NCI-H1092 (cell line): Measurements from ENCODE around the gene ADAP1.
"Not testable (repeated sequence)": the region's sequence is repeated elsewhere in the genome, so short reads cannot be mapped to it uniquely, and the experiment has no call there.

ENCODE experiments used
- DNase-seq: peaks from one replicate; lab custom pipeline; 2025; lab: John Stamatoyannopoulos, UW

ADAP1 gene

DNA sequence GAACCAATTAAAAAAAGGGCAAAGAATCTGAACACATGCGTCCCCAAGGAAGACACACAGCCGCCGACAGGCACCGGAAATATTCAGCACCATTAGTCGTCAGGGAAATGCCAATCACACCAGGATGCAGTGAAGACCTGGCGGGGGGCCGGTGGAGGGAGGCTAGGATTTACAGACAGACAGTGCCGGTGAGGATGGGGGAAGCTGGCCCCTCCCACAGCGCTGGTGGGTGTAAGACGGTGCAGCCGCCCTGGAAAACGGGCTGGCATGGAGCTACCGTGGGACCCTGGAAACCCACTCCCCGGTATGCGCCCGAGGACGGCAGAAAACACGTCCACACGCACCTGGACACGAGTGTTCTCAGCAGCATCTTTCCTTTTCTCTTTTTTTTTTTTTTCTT, 4.8 kb upstream of the ADAP1 start:
- DNase-seq: no peak

DNA sequence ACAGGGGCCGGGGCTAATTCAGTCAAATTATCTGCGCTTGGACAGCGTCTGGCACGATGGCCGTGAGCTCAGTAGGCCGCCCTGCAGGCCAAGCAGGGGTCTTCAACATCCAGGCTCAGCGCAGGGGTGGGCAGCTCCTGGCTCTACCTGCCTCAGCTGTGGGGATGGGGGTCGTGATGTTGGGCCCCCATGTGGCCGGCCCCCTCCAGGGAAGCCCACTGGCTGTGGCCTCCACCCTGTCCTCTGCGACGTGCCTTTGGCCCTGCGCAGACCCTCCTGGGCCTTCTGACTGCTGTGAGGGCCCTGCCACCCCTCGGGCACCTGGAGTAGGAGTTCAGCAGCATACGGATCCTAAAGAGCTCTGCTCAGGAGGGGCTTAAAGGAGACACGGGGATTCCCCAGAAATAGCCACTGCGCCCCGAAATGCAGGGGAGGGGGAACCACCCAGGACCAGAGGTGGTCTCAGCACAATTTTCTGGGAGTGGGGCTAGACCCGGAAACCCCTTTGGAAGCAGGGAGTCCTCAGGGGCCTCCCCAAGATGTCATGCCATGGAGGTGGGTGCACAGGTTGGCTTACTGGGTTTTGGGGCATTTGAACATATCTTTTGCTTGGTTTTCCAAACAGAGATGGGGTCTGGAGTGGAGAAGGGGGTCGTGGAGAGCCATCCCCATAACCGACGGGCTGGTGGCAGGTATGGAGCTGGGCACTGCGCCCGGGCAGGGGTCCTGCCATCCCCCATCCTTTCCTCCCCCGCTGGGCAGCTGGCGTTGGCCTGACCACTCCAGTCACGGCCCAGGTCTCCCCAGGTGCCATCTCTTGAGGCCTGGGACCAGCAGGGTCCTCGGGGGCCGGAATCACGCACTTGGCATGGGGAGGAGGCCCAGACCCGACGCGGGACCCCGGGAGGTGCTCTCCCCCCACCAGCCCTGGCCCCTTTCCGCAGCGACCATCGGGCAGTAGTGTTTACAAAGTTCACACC, 4.0 kb upstream of the ADAP1 start:
- DNase-seq: no peak

DNA sequence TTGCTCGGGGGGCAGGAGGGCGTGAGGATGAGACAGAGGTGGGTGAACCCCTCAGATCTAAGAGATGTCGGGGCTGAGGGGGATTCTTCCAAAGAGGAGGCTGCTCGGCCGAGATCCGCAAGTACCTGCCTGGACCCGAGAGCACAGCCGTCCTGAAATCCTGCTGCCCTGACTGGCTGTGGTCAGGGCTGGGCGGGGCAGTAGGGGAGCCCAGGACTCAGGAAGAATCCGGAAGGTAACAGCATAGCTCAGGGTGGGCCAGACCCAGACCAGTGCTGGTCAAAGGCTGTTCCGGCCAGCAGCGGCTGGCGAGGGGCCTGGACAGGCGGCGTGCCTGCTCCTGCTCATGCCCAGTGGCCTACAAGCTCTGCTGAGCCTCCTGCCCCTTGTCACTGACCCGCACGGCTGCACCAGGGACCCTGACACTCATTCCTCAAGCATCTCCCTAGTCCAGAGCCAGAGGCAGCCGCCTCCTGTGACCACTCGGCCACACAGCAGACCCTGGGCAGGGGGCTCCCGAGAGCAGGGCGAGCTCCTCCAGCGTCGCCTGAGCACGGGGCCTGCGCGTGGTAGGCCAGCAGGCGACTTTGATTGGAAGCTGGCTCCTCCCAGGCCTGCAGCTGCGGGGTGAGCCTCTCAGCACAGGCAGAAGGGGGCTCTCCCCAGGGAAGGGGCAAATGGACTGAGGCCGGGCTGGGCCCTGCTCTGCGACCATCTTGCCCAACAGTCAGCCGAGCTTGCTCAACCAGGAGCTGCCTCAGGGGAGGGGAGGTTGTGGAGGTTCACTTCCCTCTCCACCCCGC, 3.1 kb upstream of the ADAP1 start:
- no peak for DNase-seq

DNA sequence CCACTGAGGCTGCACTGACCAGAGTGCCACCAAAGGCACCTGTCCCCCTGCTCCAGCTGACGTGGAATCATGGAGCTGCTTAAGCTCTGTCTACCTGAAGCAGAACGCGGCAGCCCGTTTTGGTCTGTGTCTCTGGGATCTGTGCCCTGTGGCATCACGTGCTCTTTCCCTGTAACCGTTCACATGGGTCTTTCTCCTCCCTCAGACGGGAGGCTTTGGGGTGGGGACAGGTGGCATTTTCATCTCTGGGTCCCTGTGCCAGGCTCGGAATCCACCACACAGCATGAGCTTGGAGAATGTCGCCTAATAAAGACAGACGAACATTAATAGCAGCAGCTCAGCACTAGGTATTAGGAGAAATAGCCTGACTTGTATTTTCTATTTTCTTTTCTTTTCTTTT, 1.6 kb upstream of the ADAP1 start:
- no peak for DNase-seq

DNA sequence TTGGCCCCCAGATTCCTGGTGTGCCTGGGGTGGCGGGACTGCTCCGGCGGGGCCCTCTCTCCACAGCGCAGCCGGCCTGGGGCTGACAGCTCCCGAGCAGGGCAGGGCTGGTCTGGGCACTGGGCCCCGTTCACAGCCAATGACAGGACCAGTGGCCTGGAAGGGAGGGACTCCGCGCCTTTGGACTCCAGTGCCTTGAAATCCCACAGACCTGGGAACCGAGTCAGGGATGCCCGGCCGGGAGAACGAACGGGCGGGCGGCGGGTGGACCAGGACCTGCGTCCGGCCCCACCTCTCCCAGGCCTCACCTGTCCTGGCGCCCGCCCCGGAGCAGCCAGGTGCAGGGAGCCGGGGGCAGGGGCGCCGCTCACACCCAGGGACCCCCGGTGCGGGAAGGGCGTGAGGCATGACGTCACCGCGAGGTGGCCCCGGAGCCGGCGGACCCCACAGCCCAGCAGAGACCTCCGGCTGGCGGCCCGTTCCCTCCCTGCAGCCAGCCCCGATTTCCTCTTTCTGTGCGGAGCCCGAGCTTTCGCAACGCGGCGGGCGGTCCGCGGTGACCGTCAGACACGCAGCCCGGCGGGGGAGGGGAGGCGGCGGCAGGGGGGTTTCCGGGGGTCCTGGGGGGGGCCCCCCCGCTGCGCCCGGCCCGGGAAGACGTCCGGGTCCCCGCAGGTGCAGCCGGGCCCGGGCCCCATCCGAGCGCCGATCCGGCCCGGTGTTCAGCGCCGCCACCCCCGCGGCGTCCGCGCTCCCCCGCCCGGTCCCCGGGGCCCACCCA, 743 bp downstream of the ADAP1 start:
- DNase-seq: no peak

DNA sequence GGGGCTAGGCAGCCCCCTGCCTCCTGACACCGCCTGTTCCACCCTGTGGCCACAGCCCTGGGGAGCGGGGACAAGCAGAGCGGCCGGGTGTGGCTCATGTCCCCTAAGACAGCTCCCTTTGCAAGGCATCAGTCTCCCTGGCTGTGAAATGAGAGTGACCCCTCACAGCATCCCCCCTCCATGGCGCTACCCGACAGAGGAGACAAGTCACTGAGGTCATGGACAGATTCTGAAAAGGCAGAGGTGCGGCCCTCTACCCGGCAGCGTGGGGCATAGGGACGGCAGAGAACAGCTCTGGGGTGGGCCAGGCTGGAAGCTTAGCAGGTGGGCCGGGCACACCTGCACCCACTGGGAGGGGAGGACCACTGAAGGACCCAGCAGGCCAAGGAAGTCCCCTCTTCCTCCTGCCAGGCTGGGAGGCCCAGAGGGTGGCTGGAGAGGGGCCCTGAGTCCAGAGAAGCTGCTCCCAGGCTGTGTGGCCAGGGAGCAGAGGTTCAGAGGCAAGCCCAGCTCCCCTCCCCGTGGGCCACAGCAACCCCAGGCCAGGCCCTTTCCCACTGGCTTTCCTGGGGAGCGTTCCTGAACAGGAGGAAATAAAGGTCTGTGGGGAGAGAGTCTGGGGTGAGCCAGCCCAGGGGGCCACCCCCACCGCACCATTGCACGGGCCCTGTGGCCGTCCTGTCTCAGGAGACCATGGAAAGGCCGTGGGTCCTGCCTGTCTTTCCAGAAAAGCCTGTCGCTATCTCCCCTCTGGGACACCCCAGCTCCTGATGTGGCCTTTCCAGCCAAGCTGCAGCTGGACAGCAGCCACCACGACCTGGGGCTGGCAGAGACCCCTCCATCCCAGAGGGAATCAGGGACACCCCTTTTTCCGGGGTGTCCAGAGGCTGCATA, 1.7 kb downstream of the ADAP1 start:
- no peak for DNase-seq

DNA sequence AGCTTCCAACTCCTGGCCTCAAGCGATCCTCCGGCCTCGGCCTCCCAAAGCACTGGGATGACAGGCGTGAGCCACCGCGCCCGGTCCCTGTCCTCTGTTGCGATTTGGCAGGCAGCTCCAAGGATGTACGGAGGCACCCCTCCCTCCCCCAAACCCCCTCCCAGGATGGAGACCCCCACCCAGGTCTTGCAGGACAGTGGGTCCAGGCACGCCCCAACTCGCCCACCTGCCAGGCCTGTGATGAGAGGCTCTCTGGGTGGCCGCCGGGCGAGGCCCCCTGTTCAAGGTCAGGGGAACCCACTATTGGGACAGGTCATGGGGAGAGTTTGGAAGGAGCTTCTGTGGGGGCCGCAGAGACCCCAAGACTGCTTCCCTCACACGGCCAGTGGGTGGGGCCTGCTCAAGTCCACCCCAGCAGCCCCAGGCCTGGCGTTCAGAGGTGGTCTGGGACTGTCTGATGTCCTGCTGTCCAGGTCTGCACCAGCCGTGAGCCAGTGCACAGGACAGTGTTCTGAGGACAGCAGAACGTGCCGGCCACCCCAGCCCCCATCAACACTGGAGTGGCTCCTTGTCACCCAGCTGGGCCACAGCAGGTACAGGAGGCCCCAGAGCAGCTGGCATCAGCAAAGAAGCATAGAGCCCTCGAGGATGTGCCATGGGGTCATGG, 2.5 kb downstream of the ADAP1 start:
- no peak for DNase-seq

DNA sequence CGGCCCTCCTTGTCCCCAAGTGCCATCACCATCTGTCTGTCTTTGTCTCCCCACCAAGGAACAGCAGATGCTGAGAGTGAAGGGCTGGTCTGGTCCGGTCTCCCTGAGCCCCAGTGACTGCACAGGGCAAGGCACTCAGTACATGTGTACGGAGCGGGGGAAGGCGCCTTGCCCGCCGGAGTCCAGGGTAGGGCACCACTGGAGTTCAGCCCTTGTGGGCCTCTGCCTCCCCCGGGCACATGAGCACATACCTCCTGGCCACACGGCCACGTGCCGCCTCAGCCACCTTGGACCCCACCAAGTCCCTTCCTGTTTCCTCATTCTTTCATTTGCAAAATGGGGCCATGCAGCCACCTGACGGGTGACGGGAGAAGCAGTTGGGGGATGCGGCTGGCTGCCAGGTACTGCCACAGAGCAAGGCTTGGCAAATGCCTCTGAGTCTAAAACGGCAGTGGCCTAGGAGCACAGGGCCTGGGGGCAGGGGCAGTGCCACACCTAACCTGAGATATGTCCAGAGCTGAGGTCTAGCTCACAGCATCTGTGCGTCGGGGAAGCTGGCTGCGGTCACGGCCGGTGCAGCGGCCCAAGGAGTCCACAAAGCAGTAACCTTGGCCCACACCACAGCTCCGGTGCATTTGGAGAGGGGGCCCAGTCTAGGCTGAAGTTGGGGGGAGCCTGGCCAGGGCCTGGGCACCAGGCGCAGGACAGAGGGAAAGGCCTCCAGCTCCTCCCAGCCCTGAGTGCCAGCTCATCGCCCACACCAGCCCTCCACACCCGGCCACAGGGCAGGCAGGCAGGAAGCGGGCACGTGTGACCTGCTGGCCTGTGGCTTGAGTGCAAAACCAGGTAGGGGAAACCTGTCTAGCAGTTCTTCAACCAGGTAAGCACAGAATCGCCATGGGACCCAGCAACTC, 5.2 kb downstream of the ADAP1 start:
- DNase-seq: no peak

DNA sequence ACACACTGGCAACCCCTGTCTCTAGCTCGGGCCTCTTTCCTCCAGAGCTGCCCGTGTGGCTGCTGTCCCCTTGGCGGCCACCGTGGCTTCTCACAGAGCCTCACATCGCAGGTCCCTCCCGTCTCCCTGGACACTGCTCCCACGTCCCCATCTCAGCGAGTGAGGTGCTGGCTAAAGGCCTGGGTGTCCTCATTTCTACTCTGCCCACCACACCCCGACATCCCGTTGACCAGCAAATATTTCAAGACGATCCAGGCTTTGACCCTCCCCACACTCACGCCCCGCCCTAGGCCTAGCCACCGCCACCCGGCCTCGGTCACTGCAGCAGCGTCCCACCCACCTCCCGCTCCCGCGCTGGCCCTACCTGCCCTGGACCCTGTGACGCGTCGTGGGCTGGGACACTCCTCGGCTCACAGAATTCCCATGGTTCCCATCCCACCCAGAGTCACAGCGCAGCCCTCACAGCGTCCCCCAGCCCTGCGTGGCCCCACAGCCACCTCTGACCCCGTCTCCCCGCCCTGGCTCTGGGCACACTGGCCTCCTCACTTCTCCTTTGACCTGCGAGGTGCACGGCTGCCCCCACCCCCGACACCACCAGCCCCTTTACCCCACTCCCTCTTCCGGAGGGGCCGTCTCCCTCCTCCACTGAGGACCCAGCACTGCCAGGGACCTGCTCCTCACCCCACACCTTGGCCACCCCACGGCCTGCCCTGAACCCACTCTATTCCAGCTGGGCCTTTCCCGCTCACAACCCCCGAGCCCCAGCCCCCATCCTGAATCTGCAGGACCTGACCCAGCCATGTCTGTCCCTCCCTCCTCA, 6.9 kb downstream of the ADAP1 start:
- DNase-seq: no peak

DNA sequence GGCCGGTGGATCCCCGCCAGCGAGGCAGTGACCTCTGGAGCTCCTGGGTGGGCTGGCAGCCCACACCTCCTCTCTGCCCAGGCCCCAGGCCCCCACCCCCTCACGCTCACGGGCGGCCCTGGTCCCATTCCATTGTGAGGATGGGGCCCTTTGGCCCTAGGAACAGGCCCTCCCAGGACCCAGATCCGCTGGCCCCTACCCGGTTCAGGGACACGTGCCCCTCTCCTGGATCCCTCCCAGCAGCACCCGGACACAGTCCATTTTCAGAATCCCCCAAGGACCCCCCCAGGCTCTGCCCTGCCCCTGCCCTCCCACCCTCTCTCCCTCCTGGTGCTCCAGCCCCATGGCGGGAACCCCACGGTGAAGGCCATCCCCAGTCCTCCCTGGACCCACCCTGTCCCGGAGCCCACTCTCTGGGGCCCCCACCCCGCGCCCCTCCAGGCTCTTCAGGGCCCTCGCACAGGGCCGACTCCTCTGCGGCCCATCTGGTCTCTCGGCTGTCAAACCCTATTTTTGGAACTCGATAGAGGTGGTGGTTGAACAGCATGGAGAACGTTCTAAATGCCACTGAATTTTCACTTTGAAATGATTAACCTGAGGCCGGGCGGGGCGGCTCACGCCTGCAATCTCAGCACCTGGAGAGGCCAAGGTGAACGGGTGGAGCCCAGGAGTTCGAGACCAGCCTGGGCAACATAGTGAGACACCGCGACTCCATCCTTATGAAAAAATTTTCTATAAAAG, 8.1 kb downstream of the ADAP1 start:
- no peak for DNase-seq

DNA sequence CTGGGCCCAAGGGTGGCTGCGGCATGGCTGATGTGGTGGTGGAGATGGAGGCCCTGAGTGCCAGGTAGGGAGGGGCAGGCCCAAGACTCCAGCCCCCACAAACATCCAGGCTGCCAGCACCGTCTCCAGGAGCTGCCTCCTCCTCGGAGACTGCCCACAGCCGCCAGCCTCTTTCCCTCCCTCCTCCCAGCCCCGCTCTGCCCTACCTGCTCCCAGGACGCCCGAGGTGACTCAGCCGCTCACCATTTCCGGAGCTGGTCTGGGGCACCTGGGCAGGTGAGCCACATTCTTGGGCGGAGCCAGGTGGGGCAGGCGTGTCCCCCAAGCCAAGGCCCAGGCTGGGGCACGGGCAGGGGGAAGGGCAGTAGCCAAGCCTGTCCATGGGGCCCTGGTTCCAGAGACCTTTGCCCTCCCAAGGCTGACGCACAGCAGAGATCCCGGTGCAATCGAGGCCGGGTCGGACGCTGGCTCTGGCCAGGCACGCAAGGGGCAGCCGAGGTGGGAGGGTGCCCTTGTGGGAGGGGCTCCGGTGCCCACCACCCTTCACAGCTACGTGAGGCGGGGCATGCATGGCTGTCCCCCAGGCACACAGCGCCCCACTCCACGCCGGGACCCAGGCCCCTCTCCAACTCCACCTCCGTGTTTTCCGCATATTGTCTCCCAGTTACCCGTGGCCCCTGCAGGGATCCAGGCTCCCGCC, 8.8 kb downstream of the ADAP1 start:
- DNase-seq: no peak

DNA sequence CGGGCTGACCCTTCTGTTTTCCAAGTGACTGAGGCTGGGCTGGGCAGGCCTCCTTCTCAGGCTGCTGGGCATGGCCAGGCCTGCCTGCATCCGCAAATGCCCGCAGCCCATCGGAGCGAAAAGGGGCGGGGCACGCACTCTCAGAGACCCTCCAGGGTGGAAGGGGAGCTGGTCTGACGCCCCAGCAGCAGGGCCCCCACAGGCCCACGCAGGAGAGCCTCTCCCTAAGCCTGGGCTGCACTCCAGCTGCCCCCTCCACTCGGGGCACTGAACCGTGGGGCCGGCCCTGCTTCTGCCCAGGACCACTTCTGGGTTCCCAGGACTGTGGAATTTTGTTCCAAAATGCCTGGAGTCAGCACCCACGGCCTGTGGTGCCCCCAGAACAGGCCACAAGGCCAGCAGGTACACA, 9.3 kb downstream of the ADAP1 start:
- no peak for DNase-seq

DNA sequence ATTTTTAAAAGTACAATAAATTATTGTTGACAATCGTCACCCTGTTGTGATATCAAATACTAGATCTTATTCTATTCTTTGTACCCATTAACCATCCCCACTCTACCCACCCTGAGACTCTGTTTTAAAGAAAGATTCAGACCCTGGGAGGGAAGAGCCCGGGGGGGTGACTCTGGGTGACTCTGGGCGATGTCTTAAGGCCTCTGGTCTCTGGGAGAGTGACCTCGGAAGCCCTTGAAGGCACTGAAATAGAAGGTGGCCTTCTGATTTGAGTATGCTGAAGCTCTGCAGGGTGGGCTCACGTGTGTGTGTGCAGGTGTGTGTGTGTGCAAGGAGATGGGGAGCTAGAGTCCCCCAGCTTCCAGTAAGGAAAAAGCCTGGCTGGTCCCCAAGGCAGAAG, 9.7 kb downstream of the ADAP1 start:
- no peak for DNase-seq

DNA sequence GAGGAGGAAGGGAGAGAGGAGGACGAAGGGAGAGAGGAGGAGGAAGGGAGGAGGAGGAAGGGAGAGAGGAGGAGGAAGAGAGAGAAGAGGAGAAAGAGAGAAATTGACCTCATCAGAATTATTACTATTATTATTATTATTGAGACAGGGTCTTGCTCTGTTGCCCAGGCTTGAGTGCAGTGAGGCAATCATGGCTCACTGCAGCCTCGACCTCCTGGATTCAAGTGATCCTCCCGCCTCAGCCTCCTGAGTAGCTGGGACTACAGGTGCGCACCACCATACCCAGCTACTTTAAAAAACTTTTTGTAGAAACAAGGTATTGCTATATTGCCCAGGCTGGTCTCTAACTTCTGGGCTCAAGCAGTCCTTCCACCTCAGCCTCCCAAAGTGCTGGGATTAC, 10.7 kb downstream of the ADAP1 start:
- not testable (repeated sequence) for DNase-seq

DNA sequence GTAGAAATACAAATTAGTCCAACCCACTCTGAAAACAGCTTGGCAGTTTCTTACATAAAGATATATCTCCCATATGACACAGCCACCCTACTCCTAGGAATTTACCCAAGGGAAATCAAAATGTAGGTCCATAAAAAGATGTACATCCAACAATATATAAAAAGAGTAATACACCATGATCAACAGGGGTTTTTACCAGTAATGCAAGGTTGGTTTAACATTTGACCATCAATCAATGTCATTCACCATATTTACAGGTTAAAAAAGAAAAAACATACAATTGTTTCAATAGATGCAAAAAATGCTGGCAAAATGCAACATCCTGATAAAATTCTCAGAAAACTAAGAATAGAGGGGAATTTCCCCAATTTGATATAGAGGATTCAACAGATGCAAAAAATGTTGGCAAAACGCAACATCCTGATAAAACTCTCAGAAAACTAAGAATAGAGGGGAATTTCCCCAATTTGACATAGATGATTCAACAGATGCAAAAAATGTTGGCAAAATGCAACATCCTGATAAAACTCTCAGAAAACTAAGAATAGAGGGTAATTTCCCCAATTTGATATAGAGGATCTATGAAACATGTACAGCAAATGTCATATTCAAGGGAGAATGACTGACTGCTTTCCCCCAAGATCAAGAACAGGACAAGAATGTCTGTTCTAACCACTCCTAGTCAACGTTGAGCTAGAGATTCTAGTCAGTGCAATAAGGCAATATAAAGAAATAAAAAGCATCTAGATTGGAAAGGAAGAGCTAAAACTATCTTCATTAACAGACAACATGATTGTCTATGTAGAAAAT, 13.7 kb downstream of the ADAP1 start:
- no peak for DNase-seq

DNA sequence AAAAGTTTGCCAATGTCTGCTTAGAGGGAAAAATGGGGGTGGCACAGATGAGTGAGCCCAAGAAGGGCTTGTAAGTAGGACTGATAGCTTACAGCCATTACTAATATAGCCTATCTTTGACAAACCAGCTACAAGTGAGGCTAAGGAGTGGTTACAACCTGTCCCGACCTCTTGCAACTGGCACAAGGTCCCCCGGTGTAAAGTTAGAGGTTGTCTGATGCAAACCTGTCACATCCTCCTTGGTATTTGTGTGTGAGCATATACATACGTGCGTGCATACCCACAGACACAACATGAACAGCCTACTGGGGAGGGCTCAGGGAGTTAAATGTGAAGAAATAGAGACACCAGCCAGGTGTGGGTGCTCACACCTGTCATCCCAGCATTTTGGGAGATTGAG, 14.6 kb downstream of the ADAP1 start:
- no peak for DNase-seq
